ENCODE results near the gene UPP1.
"Not testable (repeated sequence)": the region's sequence is repeated elsewhere in the genome, so short reads cannot be mapped to it uniquely, and the experiment has no call there.

Gene UPP1

DNA sequence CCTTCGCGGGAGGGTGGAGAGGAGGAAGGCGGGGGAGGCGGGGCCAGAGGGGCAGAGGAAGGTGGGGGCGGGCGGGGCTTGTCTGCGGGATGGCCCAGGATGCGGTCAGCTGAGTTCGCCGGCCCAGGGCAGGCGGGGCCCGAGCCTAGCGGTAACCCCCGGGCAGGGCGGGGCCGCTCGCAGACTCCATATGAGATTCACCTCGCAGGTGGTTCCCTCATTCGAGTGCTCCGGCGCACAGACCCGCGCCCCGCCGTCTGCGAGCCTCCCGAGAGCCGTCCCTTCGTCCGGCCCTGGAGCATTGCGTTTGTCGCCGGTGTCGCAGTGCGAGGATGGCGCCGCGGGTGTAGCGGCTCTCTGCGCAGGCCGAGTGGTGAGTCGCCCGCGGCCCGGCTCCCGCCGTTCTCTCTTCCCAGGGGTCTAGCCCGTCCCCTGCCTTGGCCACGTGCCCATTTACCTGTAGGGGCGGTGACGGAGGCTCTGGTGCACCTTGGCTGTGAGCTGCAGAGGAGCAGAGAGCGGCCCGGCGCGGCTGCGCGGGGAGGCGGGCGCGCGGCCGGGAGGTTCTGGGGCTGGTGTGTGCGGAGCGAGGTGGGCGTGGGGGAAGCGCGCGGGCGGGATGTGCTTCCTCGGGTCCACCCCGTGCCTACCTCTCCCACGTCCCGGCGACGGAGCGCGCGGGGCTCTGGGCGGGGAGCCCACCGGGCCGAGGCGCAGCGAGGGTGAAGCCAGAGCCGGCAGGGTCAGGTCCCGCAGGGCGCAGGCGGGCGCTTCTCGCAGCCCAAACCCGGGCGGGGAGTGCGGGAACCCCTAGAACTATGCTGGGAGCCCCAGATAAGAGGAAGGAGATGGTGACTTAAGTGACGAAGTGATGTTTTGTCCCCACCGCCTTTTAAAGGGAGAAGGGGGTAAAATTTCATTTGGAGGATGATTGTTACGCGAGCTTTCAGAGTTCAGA is at the start of gene UPP1:
UPP1 (plus strand) TSS at position 220 of the 958 bp plus-strand sequence. CDS start 5,519 bp downstream, outside the sequence.
- peak; percentile 77 for DNase-seq

DNA sequence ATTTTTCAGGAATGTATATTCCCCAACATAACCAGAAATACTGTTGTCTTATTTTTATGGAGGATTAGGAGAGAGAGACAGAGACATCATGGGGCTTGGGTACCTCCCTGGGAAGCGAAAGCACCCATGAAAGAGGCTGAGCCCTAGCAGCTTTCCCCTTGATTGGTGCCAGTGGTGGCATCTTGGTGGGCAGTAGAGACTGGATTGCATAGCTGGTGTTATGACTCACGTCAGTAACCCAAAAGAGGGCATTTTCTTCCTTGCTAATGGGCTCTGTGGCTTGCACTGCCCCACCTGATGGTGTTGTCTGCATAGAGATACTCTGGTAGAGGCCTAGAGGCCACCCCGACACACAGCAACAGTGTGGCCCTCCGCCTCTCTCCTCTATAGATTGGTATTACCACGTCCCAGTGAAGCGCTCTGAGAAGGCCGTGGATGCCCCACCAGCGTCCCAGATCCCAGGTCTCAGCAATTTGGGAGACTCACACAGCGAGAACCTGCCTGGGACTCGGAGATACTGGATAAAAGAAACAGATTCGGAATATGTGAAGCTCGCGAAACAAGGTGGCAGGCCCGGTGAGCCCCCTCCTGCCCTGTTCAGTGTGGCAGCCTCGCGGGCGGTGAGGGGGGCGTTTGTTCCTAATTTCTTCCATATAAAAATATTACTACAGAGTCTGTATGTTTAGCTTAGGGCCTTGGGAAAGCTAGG is 48.0 kb upstream of the UPP1 start:
- DNase-seq: no peak

DNA sequence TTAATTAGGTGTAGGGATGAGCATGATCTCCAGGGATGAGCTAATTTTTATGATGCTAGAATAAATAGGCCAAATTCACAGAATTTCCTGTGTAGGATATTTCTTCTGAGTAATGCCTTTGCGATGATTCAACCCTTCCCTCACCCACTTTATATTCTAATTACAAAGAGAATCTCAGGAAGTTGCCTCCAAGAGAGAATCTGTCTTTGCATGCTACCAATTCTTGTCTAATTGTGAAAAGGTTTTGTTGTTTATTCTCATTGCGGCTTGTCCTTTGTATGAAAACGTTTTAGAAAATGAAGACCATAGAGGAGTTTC is 47.5 kb upstream of the UPP1 start:
- no peak for DNase-seq

DNA sequence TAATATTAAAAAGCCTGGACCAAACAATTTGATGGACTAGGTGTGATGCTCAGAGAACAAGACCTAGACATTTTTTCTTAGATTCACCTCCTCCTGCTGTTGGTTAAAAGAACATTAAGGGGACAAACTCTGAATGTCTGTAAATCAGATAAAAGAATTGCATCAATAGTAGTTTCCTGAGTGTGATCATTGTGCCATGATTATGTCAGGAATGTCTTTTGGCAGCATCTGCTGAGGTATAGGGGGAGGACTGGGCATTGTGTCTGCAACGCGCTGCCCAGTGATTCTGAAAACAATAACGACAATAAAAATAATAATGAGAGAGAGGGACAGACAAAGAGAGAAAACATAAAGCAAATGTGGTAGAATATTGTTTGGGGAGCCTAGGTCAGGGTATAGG is 46.8 kb upstream of the UPP1 start:
- DNase-seq: no peak

DNA sequence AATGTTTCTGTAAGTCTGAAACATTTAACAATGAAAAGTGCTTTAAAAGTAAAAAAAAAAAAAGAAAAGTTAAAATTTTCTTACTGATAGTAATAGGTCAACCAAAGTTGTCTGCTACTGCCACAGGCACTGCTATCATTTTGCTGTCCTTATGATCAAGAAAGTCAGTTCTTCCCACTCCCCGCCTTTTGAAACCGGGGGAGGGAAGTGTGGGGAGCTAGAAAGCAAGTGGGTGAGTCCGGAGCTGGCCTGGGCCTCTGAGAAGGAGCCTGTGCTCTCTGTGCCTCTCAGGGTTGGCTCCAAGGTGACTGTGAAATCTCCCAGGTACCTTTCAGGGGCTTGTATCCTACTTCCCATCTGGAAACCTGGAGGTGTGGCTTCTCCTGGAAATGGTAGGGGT is 46.4 kb upstream of the UPP1 start:
- no peak for DNase-seq

DNA sequence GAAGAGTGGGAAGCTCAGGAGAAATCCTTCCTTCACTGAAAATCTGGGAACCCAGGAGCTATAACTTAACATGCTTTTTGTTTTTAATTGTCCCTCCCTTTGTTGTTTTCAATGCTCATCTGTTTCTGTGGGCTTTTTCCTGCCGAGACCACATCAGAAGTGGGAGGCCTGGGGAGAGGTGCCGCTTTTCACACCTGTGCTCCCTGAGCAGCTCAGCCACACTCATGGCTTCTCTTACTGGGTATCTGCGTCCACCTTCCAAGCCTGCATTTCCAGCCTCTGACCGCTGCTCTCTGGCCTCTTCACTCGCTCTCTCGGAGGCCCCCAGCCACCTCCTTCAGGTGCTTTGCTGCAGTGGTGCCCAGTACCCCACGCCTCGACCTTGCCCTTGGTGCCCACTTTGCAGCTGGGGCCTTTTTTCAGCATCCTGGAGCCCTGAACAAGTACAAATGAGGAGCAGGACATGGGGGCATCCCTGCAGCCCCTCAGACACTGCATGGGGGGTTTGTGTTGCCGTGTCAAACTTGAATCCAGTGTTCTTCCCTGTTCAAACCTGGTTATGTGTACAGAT is 43.8 kb upstream of the UPP1 start:
- no peak for DNase-seq

DNA sequence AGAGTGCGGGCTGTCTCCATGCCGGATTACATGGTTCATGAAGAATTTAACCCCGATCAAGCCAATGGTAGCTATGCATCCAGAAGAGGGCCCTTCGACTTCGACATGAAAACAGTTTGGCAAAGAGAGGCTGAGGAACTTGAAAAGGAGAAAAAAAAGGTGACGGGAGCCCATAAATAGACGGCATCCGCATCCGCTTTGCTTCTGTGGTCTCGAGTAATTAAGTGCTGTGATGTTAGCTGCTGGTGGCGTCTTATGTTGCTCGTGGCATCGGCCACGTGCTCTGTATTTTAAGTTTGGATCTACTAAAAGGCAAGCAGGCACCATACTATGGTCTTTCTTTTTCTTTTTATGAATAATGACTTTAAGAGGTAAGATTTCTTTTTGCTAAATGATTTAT is 42.6 kb upstream of the UPP1 start:
- DNase-seq: no peak

DNA sequence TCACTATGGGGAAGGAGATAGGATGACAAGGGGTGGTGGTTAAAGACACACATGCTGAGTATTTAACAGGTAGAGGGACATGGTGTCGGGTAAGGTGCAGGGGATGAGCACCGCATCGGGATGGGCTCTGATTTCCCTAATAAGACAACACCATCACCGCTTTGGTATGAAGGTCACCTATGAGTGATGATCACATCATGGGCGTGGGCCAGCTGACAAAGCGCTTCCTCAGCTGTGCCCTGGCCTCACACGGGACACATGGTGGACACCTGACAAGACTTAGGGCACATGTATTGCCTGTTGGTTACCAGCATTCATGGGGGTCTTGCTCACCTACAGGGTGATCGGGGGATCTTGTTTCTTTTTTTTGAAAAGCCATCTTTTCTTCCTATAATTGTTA is 41.0 kb upstream of the UPP1 start:
- DNase-seq: no peak

DNA sequence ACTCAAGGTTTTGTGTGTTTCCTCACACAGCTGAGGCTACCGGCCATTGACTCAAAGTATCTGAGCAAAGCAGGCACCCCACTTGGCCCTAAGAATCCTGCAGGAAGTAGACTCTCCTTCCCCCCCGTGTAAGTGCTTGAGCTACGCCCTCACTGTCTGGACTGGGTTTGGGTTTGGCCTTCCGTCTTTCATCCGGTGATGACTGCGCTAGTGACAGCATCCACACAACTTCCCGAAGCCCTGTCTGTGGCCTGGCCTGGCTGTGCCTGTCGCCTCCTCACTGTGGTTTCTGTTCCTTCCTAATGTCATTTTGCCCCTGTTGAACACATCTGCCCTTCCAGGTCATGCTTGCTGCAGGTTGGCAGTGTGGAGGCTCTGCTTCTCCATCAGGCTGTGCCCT is 39.2 kb upstream of the UPP1 start:
- DNase-seq: no peak

DNA sequence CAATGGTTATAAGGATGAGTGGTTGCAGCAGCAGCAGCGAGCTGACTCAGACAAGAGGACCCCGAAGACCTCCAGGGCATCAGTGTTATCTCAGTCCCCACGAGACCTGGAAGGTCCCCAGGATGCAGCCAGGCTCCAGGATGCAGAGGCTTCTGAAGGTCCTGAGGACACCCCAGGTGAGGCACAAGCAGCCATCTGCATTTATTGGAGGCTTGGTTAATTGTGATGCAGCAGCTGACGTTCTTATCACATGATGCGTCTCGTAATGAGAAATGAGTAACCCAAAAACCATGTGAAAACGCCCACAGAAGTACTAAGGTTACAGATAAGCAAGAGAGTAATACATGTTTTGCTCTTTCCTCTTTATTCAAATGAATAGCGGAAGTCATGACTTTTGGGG is 36.3 kb upstream of the UPP1 start:
- DNase-seq: no peak

DNA sequence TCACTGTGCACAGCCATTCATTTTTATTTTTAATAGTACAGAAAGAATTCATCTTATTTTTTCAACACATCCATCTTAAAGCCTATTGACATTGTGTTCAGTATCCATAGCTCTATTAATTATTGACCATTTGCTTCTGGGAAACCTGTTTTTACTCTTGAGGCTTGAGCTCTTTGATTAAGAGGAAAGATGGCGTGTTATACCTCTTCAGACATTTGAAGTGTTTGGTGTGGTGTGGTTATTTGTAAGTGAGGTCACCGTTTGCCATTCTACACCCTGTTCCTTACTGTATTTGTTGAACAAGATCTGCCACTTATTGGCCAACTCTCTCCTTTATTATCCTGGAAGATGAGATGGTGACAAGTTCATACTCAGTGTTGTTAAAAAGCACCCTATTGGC is 35.3 kb upstream of the UPP1 start:
- DNase-seq: no peak

DNA sequence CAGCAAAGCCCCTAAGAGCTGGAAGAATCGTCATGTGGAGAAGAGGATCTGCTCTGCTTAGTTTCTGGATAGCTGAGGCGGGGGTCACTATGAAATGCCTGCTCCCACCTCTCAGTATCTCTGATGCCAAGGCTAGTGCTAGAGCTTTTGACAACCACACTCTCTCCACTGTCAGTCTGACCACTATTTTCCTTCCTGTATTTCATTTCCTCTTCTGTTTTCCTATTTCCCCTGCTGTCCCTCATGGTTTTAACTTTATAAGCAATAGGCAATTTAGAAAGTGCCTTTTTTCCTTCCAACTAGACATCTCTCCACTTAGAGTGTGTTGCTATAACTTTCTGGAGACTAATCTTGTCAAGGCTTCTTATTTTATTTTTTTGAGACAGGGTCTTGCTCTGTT is 30.1 kb upstream of the UPP1 start:
- DNase-seq: no peak

DNA sequence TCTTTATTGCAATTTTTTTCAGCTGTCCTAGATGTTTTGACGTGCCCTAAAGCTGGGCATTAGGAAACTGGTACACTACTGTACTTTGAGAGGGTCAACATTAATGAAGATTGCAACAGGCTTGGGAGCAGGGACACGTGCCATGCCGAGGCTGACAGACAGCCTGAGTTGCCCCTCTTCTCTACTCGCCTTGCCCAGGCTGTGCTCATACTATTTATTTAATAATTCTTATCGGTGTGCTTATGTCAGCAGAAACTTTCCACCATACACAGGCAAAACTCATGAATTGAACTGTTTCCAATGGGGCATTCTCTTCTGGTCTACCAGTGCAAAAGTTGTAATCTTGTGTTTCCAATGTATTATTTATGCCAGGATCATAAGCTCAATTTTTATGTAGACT is 29.4 kb upstream of the UPP1 start:
- no peak for DNase-seq

DNA sequence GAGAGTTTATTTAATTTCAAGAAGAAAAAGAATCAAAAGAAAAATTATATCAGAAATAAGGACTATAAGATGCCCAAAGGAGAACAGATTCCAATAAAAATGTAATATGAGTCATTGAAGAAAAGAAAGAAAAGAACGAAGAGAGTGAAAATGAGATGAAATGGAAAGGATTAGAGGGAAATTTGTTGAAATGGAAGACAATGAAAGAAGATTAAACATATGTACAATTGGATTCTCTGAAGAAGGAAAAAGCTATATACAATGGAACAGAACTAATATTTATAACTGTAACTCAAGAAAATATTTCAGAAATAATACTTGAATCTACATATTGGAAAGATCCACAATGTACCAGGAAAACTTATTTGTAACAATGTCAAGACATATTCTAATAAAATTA is 25.1 kb upstream of the UPP1 start:
- no peak for DNase-seq

DNA sequence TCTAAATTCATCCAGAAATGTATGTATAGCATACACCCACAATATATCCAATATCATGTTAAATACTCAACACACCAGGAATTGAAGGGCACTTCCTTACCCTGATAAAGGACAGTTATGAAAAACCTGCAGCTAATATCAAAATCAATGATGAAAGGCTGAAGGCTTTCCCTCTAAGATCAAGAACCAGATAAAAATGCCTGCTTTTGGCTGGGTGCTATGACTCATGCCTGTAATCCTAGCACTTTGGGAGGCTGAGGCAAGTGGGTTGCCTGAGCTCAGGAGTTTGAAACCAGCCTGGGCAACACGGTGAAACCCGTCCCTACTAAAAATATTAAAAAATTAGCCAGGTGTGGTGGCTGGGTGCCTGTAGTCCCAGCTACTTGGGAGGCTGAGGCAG is 21.6 kb upstream of the UPP1 start:
- DNase-seq: no peak

DNA sequence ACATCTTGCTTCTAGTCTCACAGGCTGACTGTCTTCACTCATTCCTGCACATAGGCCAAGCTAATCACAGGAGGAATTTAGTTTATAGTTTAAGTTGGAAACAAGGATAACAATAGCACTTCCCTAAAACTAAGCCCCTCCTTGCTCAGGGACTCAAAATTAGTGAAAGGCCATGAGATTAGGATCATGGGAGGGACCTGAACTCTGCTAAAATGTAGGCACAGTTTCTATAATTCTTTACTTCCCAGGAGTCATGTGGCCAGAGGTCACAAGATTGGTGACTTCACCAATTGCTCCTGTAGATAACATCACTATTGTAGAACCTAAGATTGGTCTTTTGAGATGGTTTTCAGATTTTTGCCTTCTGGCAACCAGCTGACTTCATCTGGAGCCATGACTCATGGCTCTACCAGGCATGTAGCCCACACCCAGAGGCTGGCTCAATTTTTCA is 14.8 kb upstream of the UPP1 start:
- no peak for DNase-seq

DNA sequence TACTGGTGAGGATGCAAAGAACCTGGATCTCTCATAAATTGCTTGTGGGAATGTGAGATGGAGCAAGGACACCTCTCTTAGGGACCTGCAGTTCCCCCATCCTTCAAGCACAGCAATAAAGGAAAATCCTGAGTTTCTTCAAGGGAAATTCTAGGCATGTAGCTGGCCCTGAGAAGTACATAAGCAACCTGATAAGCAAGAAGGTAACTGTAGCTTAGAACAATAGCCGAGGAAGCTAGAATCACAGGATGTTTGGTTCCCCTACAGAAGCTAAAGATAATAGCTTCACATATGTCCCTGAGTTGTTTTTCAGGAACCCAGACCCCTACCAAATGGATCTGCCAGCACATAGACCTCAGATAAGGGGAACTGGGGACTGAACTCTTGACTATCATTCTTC is 11.6 kb upstream of the UPP1 start:
- no peak for DNase-seq

DNA sequence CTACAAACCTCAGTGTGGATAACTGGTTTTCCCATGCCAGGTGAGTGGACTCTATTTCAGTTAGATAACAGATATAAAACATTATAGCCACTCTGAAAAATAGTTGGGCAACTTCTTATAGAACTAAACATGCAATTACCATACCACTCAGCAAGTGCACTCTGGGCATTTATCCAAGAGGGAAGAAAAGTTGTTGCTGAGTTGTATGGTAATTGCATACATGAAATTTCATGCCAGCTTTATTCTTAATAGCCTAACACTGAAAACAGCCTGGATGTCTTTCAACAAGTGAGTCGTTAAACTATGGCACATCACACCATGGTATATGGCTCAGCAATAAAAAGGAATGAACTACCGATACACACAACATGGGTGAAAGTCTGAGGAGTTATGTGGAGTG is 10.6 kb upstream of the UPP1 start:
- no peak for DNase-seq

DNA sequence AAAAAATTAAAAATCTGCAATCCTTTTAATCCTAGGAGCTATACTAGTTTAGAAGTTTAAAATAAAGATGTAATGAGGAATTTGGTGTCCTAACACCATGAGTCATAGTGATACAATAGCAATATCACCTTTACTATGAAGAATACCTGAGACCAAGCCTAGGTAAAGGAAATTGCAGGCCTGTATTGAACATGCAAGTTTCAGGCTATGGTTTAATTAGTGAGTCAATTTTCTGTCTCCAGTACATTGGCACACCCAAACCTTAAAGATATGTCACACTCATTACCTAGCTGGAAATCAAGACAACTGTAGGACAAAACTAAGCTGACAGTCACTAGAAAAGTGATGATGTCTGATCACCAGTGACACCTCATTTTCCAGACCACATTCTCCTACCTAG is 6.7 kb upstream of the UPP1 start:
- DNase-seq: not testable (repeated sequence)

DNA sequence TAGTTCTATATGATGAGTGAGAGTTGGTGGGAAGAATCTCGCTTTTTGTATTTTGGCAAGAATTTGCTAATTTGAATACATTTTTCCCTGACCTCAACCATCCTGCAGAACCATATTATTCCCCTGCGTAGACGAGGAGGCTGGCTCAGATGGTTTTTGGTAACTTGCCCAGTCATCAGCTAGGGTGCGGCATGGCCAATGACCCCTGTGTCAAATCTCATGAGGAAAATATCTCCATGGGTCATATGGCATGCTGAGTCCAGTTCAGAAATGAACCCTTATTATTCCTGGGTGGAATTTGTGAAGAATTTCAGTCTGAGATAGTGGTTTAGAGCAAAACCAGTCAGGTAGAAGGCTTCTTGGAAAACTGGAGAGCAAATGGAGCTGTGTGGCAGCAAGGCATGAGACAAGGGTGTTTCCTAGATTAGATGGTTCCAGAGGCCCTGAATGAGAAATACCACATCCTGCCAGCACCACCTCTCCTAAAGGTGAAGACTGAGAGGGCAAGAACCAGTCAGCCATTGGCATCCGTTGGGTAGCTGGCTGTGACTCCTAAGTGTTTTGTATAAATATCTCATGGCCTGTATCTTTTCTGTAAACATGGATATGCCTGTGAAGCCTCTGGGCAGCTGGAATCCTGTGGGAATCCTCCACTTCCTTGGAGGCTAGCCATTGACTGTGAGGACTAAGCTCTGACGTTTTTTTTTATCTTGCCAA is 5.8 kb upstream of the UPP1 start:
- DNase-seq: no peak

DNA sequence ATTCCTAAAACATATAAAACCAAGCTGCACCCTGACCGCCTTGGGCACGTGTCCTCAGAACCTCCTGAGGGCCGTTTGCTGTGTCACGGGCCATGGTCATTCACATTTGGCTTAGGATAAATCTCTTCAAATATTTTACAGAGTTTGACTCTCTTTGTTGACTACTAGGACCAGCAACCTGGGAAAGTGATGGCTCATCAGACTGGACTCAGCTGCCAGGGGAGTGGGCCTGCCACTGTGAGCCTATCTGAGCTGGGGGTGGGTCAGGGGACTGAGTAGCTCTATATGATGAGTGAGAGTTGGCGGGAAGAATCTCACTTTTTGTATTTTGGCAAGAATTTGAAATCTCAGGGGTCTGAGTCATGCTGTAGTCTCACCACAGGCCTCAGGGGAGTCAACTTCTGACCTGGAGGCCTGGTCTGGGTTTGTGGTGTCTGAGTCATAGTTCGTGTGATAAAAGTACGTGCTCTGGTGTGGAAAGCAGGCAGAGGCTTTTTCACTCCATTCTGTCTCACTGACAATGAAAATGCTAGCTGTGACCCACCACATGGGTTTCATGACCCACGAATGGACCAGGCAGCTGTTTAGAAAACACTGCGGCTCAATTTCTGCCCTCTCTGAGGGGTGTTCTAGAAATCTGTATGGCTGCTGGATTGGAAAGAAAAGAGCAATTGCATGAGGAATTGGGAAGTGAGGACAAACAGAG is 4.2 kb upstream of the UPP1 start:
- no peak for DNase-seq

DNA sequence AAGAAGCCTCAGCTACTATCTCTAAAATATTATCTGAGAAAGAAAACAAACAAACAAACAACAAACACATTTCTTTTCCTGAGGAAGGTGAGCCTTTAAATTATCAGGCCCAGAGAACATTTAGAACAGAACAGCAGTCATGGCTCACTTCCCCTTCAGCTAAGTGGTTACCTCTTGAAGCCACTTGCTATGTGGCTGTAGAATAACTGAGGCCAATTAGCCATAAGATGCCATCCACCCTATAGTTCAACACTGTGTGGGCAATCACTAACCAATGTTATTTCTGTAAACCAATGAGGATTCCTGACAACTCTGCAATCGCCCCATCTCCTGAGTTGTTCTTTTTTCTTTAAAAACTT is 3.7 kb upstream of the UPP1 start:
- DNase-seq: no peak

DNA sequence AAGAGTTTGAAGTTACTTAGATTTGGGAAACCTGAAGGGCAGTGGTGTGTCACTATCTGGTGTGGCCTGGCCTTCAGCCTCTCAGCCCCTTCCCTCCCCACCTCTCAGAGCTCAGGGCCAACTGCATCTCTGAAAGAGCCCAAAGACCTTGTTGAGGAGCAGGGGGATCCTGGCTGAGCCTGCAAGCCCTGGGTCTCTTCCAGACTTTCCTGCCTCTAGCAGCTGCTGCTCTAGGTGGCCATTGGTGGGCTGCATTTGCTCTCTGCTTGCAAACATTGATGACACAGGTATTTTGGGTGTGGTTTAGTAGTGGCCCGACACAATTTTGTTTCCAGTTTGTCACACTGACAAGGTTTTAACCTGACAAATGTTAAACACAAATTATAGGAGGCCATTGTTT is 3.1 kb upstream of the UPP1 start:
- DNase-seq: no peak
